ENCODE results near the gene CNTN1. TPM values are rescaled to one million over a fixed set of nuclear protein-coding genes. Genes with fewer than 3 reads are reported as not detected.
"Not testable (repeated sequence)": the region's sequence is repeated elsewhere in the genome, so short reads cannot be mapped to it uniquely, and the experiment has no call there.

Gene CNTN1
- total RNA-seq, 1 donor from 2014 or later: not detected

GRCh38 chr12:41055875-41056577, 363.8 kb downstream of the CNTN1 start:
- no peak overlapping the region for H3K4me3 Mint-ChIP-seq
- intact Hi-C loops (cut with micrococcal nuclease): no loop called here
- DNase-seq (ENCODE audit: low spot score): no peak
- no peaks in the 10 kb centered on the region for H3K36me3 Mint-ChIP-seq (ENCODE audit: low read depth)
- H3K9me3 Mint-ChIP-seq: no peaks in the 10 kb centered on the region
- no peaks in the 10 kb centered on the region for H3K27me3 Mint-ChIP-seq (ENCODE audit: insufficient read depth)
- no peak overlapping the region for H3K27ac Mint-ChIP-seq
- no peaks in the 10 kb centered on the region for H3K4me1 Mint-ChIP-seq (ENCODE audit: low read depth)

DNA sequence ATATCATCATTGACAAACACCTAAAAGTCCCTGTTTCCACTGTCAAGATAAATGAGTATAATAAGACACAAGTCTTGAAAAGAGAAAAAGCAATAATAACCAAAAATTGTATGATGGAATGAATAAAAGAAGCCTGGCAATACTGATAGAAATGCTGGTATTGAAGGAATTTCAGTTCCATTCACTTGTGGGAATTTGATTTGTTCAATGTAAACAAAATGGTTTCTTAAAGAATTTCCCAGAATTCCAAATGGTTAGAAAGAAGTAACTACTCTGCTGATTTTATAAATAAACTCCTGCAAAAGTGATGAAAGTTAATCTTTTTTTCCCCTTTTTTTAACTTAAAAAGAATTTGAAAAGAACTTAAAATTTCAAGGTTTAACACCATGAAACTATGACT, 366.0 kb downstream of the CNTN1 start:
- no peaks in the 10 kb centered on the region for H3K27me3 Mint-ChIP-seq (ENCODE audit: insufficient read depth)
- no peaks in the 10 kb centered on the region for H3K9me3 Mint-ChIP-seq
- H3K36me3 Mint-ChIP-seq (ENCODE audit: low read depth): no peaks in the 10 kb centered on the region
- no peak overlapping the region for H3K4me3 Mint-ChIP-seq
- intact Hi-C loops (cut with micrococcal nuclease): no loop called here
- H3K4me1 Mint-ChIP-seq (ENCODE audit: low read depth): no peaks in the 10 kb centered on the region
- no peak for DNase-seq (ENCODE audit: low spot score)
- no peak overlapping the region for H3K27ac Mint-ChIP-seq

- Mint-ChIP-seq H3K27ac (no peak overlapping the region), H3K36me3 (ENCODE audit: low read depth) (no peaks in the 10 kb centered on the region), H3K9me3 (no peaks in the 10 kb centered on the region), H3K4me3 (no peak overlapping the region), H3K4me1 (ENCODE audit: low read depth) (no peaks in the 10 kb centered on the region), H3K27me3 (ENCODE audit: insufficient read depth) (no peaks in the 10 kb centered on the region)
- DNase-seq (ENCODE audit: low spot score): no peak
- intact Hi-C loops (cut with micrococcal nuclease): no loop called here
Observed at GRCh38 chr12:41061192-41061591, 369.0 kb downstream of the CNTN1 start.

GRCh38 chr12:41064411-41064810, 372.2 kb downstream of the CNTN1 start:
- Mint-ChIP-seq H3K9me3 (no peaks in the 10 kb centered on the region), H3K36me3 (ENCODE audit: low read depth) (no peaks in the 10 kb centered on the region), H3K4me1 (ENCODE audit: low read depth) (no peaks in the 10 kb centered on the region), H3K27ac (no peak overlapping the region), H3K27me3 (ENCODE audit: insufficient read depth) (no peaks in the 10 kb centered on the region), H3K4me3 (no peak overlapping the region)
- intact Hi-C loops (cut with micrococcal nuclease): no loop called here
- DNase-seq (ENCODE audit: low spot score): no peak

DNA sequence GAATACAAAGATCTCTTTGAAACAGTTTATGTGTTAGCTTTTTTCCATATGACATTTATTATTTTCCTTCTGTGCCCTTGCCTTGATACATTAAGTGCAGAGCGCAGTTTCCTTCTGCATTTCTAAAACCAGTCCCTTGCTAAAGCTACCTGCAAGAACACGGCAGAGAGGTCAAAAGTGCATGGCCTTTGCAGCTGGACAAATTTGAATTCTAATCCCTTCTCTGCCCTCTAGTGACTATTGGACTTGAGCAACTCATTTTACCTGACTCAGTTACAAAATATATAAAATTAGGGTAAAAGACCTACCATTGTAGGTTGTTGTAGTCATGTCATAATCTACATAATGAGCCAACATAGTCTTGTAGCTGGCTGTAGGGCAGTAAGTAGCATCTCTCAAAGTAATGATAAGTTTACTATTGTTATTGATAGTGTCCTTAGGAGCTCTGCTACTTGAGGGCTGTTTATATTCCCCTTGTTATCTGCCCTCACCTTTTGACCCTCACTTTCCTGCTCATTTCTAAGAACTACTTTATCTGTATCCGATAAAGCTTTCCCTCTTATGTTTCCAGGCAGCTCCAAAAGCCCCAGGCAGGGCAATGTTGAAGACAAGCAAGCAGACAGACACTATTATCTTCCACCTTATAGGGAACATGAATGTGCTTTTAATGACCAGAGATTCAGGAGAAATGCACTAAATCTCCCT, 375.9 kb downstream of the CNTN1 start:
- Mint-ChIP-seq H3K36me3 (ENCODE audit: low read depth) (no peaks in the 10 kb centered on the region), H3K27ac (no peak overlapping the region), H3K9me3 (no peaks in the 10 kb centered on the region), H3K4me1 (ENCODE audit: low read depth) (no peaks in the 10 kb centered on the region), H3K27me3 (ENCODE audit: insufficient read depth) (no peaks in the 10 kb centered on the region), H3K4me3 (no peak overlapping the region)
- intact Hi-C loops (cut with micrococcal nuclease): no loop called here
- no peak for DNase-seq (ENCODE audit: low spot score)

GRCh38 chr12:41073633-41074472, 381.6 kb downstream of the CNTN1 start:
- Mint-ChIP-seq H3K4me3 (no peak overlapping the region), H3K27ac (no peak overlapping the region), H3K36me3 (ENCODE audit: low read depth) (no peaks in the 10 kb centered on the region), H3K9me3 (peaks cover 6% of the 10 kb centered on the region), H3K27me3 (ENCODE audit: insufficient read depth) (no peaks in the 10 kb centered on the region), H3K4me1 (ENCODE audit: low read depth) (no peaks in the 10 kb centered on the region)
- no peak for DNase-seq (ENCODE audit: low spot score)
- intact Hi-C loops (cut with micrococcal nuclease): no loop called here

DNA sequence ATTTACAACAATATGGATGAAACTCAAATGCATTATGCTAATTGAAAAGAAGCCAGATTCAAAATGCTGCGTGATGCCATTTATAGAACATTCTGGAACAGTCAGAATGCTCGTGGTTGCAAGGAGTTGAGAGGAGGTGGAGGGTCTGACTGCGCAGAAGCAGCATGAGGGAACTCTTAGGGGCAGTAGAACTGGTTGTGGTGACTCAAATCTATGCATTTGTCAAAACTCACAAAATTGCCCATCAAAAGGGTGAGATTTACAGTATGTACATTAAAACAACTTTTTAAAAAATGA, 382.2 kb downstream of the CNTN1 start:
- Mint-ChIP-seq H3K4me3 (no peak overlapping the region), H3K9me3 (peaks cover 6% of the 10 kb centered on the region)

GRCh38 chr12:41076114-41076513, 383.9 kb downstream of the CNTN1 start:
- no peaks in the 10 kb centered on the region for H3K4me1 Mint-ChIP-seq (ENCODE audit: low read depth)
- no peak for DNase-seq (ENCODE audit: low spot score)
- H3K4me3 Mint-ChIP-seq: no peak overlapping the region
- no peaks in the 10 kb centered on the region for H3K36me3 Mint-ChIP-seq (ENCODE audit: low read depth)
- H3K27me3 Mint-ChIP-seq (ENCODE audit: insufficient read depth): no peaks in the 10 kb centered on the region
- H3K9me3 Mint-ChIP-seq: peaks cover 13% of the 10 kb centered on the region
- intact Hi-C loops (cut with micrococcal nuclease): no loop called here
- H3K27ac Mint-ChIP-seq: no peak overlapping the region

More for the DNA sequence above, 382.2 kb downstream of the CNTN1 start:
- no peaks in the 10 kb centered on the region for H3K36me3 Mint-ChIP-seq (ENCODE audit: low read depth)
- DNase-seq (ENCODE audit: low spot score): no peak
- H3K27ac Mint-ChIP-seq: no peak overlapping the region
- intact Hi-C loops (cut with micrococcal nuclease): no loop called here
- no peaks in the 10 kb centered on the region for H3K4me1 Mint-ChIP-seq (ENCODE audit: low read depth)
- H3K27me3 Mint-ChIP-seq (ENCODE audit: insufficient read depth): no peaks in the 10 kb centered on the region

- DNase-seq (ENCODE audit: low spot score); H3K9me3 Mint-ChIP-seq; intact Hi-C loops (cut with micrococcal nuclease); H3K27ac Mint-ChIP-seq; H3K4me1 Mint-ChIP-seq (ENCODE audit: low read depth); H3K4me3 Mint-ChIP-seq; H3K36me3 Mint-ChIP-seq (ENCODE audit: low read depth); H3K27me3 Mint-ChIP-seq (ENCODE audit: insufficient read depth): not testable (repeated sequence)
Observed at GRCh38 chr12:41081241-41081640, 389.0 kb downstream of the CNTN1 start.

DNA sequence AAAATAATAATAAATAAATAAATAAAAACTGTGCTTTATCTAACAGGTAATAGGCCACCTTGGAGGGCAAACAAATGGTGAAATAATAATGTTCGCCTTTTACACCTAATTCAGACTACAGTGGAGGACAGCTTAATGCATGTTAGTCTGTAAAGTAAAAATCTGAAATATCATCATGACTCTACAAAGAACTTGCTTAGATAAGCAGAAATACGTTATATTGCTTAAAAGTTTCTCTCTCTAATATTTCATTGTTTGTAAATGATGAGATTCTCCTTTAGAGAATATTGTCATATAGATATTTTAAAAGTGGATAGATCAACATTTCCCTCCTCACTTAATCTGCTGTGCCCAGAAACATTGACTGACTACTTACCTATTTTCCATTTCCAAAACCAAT, 397.2 kb downstream of the CNTN1 start:
- intact Hi-C loops (cut with micrococcal nuclease): no loop called here
- no peak overlapping the region for H3K4me3 Mint-ChIP-seq
- H3K27me3 Mint-ChIP-seq (ENCODE audit: insufficient read depth): no peaks in the 10 kb centered on the region
- DNase-seq (ENCODE audit: low spot score): no peak
- H3K27ac Mint-ChIP-seq: no peak overlapping the region
- no peaks in the 10 kb centered on the region for H3K36me3 Mint-ChIP-seq (ENCODE audit: low read depth)
- peaks cover 7% of the 10 kb centered on the region for H3K9me3 Mint-ChIP-seq
- no peaks in the 10 kb centered on the region for H3K4me1 Mint-ChIP-seq (ENCODE audit: low read depth)

GRCh38 chr12:41092115-41092514, 399.9 kb downstream of the CNTN1 start:
- H3K4me1 Mint-ChIP-seq (ENCODE audit: low read depth): no peaks in the 10 kb centered on the region
- no peak overlapping the region for H3K4me3 Mint-ChIP-seq
- peaks cover 7% of the 10 kb centered on the region for H3K9me3 Mint-ChIP-seq

GRCh38 chr12:41096797-41097196, 404.6 kb downstream of the CNTN1 start:
- Mint-ChIP-seq H3K27me3 (ENCODE audit: insufficient read depth) (no peaks in the 10 kb centered on the region), H3K27ac (no peak overlapping the region), H3K36me3 (ENCODE audit: low read depth) (no peaks in the 10 kb centered on the region), H3K4me3 (no peak overlapping the region), H3K9me3 (no peaks in the 10 kb centered on the region), H3K4me1 (ENCODE audit: low read depth) (no peaks in the 10 kb centered on the region)
- intact Hi-C loops (cut with micrococcal nuclease): no loop called here
- no peak for DNase-seq (ENCODE audit: low spot score)

More at GRCh38 chr12:41092115-41092514, 399.9 kb downstream of the CNTN1 start:
- Mint-ChIP-seq H3K27me3 (ENCODE audit: insufficient read depth) (no peaks in the 10 kb centered on the region), H3K27ac (no peak overlapping the region), H3K36me3 (ENCODE audit: low read depth) (no peaks in the 10 kb centered on the region)
- no peak for DNase-seq (ENCODE audit: low spot score)
- intact Hi-C loops (cut with micrococcal nuclease): no loop called here

- Mint-ChIP-seq H3K36me3 (ENCODE audit: low read depth) (no peaks in the 10 kb centered on the region), H3K4me1 (ENCODE audit: low read depth) (no peaks in the 10 kb centered on the region), H3K27me3 (ENCODE audit: insufficient read depth) (no peaks in the 10 kb centered on the region), H3K4me3 (no peak overlapping the region), H3K9me3 (no peaks in the 10 kb centered on the region), H3K27ac (no peak overlapping the region)
- DNase-seq (ENCODE audit: low spot score): no peak
- intact Hi-C loops (cut with micrococcal nuclease): no loop called here
Observed at GRCh38 chr12:41100572-41100971, 408.3 kb downstream of the CNTN1 start.
